Measurements from ENCODE around the gene ARFIP1.
A peak's percentile ranks its signal among the peaks of the same experiment; 100 is the strongest.

ARFIP1 gene

GRCh38 chr4:152880263-152880662 is 100.5 kb downstream of the ARFIP1 start:
- TF ChIP-seq GATA1 (IDR thresholded peaks at IDR 0.05; ENCODE audit: low read depth, low read length) (no peak), POLR2A (IDR thresholded peaks at IDR 0.05; ENCODE audit: low read length) (no peak)
- DNase-seq: no peak

- TF ChIP-seq GATA1 (IDR thresholded peaks at IDR 0.05; ENCODE audit: low read depth, low read length) (no peak), POLR2A (IDR thresholded peaks at IDR 0.05; ENCODE audit: low read length) (no peak)
- no peak for DNase-seq
Measured at GRCh38 chr4:152881974-152882373, 102.2 kb downstream of the ARFIP1 start.

- no peak for DNase-seq
- TF ChIP-seq GATA1 (IDR thresholded peaks at IDR 0.05; ENCODE audit: low read depth, low read length): no peak
- TF ChIP-seq POLR2A (IDR thresholded peaks at IDR 0.05; ENCODE audit: low read length): no peak
Measured at GRCh38 chr4:152885185-152885584, 105.4 kb downstream of the ARFIP1 start.

- no peak for DNase-seq
- no peak for TF ChIP-seq POLR2A (IDR thresholded peaks at IDR 0.05; ENCODE audit: low read length)
- no peak for TF ChIP-seq GATA1 (IDR thresholded peaks at IDR 0.05; ENCODE audit: low read depth, low read length)
Measured at GRCh38 chr4:152886201-152886600, 106.4 kb downstream of the ARFIP1 start.

- no peak for DNase-seq
- no peak for TF ChIP-seq GATA1 (IDR thresholded peaks at IDR 0.05; ENCODE audit: low read depth, low read length)
- TF ChIP-seq POLR2A (IDR thresholded peaks at IDR 0.05; ENCODE audit: low read length): no peak
Measured at GRCh38 chr4:152887981-152888380, 108.2 kb downstream of the ARFIP1 start.

GRCh38 chr4:152892974-152893373 is 113.2 kb downstream of the ARFIP1 start:
- TF ChIP-seq POLR2A (IDR thresholded peaks at IDR 0.05; ENCODE audit: low read length) (no peak), GATA1 (IDR thresholded peaks at IDR 0.05; ENCODE audit: low read depth, low read length) (no peak)
- no peak for DNase-seq

- TF ChIP-seq GATA1 (IDR thresholded peaks at IDR 0.05; ENCODE audit: low read depth, low read length) (no peak), POLR2A (IDR thresholded peaks at IDR 0.05; ENCODE audit: low read length) (no peak)
- no peak for DNase-seq
Measured at GRCh38 chr4:152894673-152895072, 114.9 kb downstream of the ARFIP1 start.

GRCh38 chr4:152896811-152897210 is 117.1 kb downstream of the ARFIP1 start:
- no peak for DNase-seq
- TF ChIP-seq GATA1 (IDR thresholded peaks at IDR 0.05; ENCODE audit: low read depth, low read length) (no peak), POLR2A (IDR thresholded peaks at IDR 0.05; ENCODE audit: low read length) (no peak)

GRCh38 chr4:152898133-152898532 is 118.4 kb downstream of the ARFIP1 start:
- DNase-seq: peak; percentile 9 to 27

- no peak for DNase-seq
- TF ChIP-seq POLR2A (IDR thresholded peaks at IDR 0.05; ENCODE audit: low read length): no peak
- no peak for TF ChIP-seq GATA1 (IDR thresholded peaks at IDR 0.05; ENCODE audit: low read depth, low read length)
Measured at GRCh38 chr4:152898606-152899005, 118.9 kb downstream of the ARFIP1 start.

- TF ChIP-seq POLR2A (IDR thresholded peaks at IDR 0.05; ENCODE audit: low read length): no peak
- no peak for TF ChIP-seq GATA1 (IDR thresholded peaks at IDR 0.05; ENCODE audit: low read depth, low read length)
- no peak for DNase-seq
Measured at GRCh38 chr4:152900395-152900794, 120.6 kb downstream of the ARFIP1 start.

GRCh38 chr4:152901205-152901604 is 121.5 kb downstream of the ARFIP1 start:
- no peak for DNase-seq
- TF ChIP-seq POLR2A (IDR thresholded peaks at IDR 0.05; ENCODE audit: low read length): no peak
- no peak for TF ChIP-seq GATA1 (IDR thresholded peaks at IDR 0.05; ENCODE audit: low read depth, low read length)

GRCh38 chr4:152903658-152904057 is 123.9 kb downstream of the ARFIP1 start:
- TF ChIP-seq POLR2A (IDR thresholded peaks at IDR 0.05; ENCODE audit: low read length): no peak
- DNase-seq: no peak

GRCh38 chr4:152909901-152910300 is 130.1 kb downstream of the ARFIP1 start:
- DNase-seq: no peak
- TF ChIP-seq POLR2A (IDR thresholded peaks at IDR 0.05; ENCODE audit: low read length): no peak
- no peak for TF ChIP-seq GATA1 (IDR thresholded peaks at IDR 0.05; ENCODE audit: low read depth, low read length)

- DNase-seq: peak in 1 of 2 experiments; percentile 2
- TF ChIP-seq POLR2A (IDR thresholded peaks at IDR 0.05; ENCODE audit: low read length): no peak
- TF ChIP-seq GATA1 (IDR thresholded peaks at IDR 0.05; ENCODE audit: low read depth, low read length): no peak
Measured at GRCh38 chr4:152910521-152910920, 130.8 kb downstream of the ARFIP1 start.

All from erythroblast (primary cell).